Measurements from ENCODE around the gene TRMT2A.

DNA sequence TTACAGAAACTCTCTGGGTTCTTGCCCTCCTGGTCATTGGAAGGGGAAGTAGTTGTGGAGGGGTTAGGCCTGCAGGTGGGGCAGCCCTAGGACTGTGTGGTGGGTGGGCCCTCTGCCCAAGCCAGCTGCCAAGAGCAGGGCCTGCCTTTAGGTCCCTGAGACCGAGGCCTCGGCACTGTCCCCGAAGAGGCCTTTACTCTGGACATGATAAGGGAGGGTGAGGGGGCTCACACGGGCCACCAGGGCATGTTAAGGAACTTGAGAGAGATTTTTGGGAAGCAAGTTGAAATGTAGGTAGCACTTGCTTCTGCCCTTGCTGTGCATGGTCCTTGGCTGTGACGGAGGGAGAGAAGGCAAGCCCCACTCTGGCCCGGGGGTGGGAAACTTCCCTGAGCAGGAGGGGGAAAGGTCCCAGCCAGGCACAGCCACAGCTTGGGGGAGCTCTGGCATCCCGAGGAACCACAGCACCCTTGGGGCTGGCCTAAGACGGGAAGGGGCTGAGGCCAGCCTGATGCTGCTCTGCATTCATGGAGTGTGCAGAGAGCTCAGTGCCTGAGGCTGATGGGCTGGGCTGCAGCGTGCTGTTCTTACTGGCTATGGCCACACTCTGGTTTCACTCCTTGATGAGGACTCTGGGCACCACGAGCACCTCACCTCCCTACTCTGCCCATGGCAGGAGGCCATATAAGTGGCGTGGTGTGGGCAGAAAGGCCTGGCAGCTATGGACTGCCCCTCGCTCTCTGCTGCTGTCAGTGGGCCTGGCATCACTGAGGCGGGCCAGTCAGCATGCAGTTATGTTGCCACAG, 8.9 kb downstream of the TRMT2A start:
- TF ChIP-seq, protein P1, sequence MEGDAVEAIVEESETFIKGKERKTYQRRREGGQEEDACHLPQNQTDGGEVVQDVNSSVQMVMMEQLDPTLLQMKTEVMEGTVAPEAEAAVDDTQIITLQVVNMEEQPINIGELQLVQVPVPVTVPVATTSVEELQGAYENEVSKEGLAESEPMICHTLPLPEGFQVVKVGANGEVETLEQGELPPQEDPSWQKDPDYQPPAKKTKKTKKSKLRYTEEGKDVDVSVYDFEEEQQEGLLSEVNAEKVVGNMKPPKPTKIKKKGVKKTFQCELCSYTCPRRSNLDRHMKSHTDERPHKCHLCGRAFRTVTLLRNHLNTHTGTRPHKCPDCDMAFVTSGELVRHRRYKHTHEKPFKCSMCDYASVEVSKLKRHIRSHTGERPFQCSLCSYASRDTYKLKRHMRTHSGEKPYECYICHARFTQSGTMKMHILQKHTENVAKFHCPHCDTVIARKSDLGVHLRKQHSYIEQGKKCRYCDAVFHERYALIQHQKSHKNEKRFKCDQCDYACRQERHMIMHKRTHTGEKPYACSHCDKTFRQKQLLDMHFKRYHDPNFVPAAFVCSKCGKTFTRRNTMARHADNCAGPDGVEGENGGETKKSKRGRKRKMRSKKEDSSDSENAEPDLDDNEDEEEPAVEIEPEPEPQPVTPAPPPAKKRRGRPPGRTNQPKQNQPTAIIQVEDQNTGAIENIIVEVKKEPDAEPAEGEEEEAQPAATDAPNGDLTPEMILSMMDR (IDR thresholded peaks at IDR 0.05): no peak
- TF ChIP-seq POLR2A (IDR thresholded peaks at IDR 0.05): no peak

Measured in body of pancreas (tissue), 4 donors.